ENCODE measurements around the gene GC.

DNA sequence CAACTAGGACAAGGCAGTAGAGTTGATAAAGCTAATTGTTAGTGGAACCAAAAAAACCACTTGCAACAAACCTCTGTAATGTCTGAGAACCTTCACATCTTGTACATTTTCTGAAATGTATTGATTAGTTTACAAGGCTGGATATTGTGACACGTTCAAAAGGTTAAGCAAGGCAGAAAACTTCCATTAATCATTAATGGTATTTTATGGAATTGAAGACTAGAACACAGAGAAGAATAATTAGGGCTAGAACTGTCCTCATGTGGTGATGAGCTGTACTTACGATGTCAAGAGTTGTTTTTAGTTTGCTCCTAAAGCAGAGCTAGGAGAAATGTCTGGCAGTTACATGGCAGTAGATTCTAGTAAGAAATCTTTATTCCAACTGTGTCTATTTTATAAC is 12.3 kb downstream of the GC start:
- TF ChIP-seq, protein P1, sequence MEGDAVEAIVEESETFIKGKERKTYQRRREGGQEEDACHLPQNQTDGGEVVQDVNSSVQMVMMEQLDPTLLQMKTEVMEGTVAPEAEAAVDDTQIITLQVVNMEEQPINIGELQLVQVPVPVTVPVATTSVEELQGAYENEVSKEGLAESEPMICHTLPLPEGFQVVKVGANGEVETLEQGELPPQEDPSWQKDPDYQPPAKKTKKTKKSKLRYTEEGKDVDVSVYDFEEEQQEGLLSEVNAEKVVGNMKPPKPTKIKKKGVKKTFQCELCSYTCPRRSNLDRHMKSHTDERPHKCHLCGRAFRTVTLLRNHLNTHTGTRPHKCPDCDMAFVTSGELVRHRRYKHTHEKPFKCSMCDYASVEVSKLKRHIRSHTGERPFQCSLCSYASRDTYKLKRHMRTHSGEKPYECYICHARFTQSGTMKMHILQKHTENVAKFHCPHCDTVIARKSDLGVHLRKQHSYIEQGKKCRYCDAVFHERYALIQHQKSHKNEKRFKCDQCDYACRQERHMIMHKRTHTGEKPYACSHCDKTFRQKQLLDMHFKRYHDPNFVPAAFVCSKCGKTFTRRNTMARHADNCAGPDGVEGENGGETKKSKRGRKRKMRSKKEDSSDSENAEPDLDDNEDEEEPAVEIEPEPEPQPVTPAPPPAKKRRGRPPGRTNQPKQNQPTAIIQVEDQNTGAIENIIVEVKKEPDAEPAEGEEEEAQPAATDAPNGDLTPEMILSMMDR (IDR thresholded peaks at IDR 0.05), result no peak
- TF ChIP-seq POLR2A (IDR thresholded peaks at IDR 0.05), result no peak
